ENCODE results near the gene MOSMO.
"Not testable (repeated sequence)": the region's sequence is repeated elsewhere in the genome, so short reads cannot be mapped to it uniquely, and the experiment has no call there.

Gene MOSMO

DNA sequence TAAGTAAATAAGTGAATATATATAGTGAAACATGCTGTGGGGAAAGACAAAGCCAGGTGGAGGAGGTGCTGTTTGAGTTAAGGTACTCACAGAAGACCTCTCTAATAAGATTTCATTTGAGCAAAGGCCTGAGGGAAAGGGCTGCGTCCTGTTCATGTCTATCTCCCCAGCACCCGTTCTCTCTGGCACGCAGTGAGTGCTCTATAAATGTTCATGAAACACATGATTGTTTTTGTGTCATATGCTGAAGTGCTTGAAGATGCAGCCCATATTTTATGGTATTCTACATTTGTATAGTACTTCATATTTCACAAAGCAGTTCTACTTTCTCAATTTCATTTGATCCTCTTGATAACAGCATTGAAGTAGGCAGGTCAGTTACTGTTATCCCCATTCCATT is 85.4 kb downstream of the MOSMO start:
- no peak for DNase-seq (ENCODE audit: low read depth, low spot score)

DNA sequence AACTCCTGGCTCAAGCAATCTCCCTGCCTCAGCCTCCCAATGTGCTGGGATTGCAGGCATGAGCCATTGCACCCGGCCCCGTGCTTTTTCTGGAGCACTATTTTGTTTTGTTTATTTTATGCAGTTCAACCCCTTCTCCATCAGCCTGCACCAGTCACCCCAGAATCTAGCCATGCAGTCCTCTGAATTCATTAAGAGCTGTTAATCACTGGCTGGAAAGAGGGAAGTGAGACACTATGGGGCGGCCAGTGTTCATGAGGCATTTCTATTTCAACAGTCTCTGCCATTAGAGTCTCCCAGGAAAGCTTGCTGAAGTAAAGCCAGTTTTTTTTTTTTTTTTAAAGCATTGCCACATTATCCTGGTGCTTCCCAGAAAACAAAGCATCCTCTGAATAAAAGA is 86.1 kb downstream of the MOSMO start:
- no peak for DNase-seq (ENCODE audit: low read depth, low spot score)

DNA sequence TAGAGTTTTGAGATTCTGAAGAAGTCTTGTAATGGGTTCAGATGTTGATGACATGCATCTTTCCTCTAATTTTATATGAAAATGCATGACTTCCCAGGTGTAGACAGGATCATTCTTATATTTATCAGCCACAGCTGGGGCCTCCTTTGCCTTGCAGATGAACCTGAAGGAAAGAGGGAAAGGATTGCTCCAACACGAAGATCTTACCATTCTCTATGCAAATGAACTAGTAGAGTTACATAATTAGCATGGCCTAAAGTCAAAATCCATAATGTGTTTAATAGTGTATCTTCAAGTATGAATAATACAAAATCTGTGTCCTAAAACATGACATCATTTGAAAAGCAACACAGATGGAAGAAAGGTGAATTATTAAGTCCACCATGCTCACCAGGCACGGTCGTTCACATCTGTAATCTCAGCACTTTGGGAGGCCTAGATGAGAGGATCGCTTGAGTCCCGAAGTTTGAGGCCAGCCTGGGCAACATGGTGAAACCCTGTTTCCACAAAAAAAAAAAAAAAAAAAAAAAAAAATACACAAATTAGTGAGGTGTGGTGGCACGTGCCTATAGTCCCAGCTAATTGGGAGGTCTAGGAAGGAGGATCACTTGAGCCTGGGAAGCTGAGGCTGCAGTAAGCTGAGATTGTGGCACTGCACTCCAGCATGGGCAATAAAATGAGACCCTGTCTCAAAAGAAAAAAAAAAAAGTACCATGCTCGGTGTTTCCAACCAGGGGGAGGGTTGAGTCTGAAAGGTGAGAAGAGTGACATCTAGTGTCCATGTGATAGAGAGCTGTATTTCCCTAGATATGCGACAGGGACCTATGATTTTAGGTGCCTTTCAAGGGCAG is 90.7 kb downstream of the MOSMO start:
- no peak for DNase-seq (ENCODE audit: low read depth, low spot score)

DNA sequence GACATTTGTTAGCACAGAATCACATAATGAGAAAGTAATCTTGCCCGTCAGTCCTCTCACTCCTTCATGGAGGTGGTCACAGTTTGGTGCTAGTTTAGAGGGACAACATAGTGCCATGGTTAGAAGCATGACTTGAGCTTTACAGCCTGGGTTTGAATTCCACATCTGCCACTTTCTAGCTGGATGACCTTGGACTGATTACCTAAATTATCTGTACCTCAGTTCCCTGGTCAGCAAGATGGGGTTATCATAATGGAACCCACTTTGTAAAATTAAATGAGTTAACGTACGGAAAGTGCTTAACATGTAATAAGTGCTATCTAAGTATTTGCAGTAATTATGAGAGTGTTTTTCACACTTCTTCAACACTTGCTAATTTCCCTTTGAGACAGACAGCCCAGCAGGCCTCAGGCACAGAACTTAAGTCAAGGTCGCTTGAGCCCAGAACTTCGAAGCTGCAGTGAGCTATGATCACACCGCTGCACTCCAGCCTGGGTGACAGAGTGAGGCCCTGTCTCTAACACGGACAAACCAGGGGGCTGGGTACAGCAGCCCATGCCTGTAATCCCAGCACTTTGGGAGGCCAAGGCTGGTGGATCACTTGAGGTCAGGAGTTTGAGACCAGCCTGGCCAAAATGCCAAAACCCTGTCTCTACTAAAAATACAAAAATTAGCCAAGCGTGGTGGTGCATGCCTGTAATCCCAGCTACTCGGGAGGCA is 91.5 kb downstream of the MOSMO start:
- DNase-seq (ENCODE audit: low read depth, low spot score) = no peak

DNA sequence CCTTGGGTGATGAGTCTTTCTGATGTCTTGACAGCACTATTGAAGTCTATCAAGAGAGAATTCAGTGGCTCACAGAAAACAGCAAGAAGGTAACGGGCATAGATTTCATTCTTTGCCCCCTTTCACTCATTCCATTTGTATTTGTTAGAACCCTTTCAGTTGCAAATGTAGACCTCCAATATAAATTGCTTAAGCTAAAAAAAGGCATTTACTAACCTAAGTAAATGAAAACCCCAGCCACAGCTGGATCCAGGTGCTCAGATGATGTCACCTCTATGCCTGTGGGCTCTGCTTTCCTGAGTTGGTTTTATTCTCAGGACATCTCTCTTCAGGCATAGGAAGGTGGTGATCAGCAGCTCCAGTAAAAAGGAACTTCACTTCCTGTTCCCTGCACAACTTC is 95.5 kb downstream of the MOSMO start:
- DNase-seq (ENCODE audit: low read depth, low spot score) = no peak

DNA sequence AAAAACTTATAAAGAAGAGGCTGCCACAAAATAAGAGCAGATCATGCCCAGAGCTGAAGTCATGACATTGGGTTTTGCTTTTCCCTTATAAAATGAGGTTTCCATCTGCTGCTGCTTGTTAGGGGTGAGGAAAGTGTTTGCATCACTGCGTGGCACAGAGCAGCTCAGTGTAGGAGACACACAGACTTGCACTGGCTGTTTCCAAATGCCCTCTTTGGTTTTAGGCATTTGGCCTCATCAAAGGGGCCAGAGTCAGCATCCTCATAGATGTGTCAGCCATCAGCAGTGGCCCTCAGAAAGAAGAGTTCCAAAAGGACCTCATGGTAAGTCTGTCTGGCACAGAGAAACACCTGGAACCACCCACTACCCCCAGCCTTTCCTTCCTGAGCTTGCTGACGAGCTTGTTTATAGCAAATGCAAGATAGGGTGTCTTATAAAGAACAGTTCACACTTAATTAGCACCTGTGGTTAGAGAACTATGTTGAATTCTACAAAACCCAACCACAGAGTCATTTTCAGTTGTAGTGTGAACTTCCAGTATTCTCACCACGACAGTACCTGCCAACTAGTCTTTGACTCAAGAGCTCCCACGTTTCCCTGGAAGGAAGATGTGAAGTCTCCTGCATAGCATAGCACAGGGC is 101.5 kb downstream of the MOSMO start:
- DNase-seq (ENCODE audit: low read depth, low spot score) = no peak

DNA sequence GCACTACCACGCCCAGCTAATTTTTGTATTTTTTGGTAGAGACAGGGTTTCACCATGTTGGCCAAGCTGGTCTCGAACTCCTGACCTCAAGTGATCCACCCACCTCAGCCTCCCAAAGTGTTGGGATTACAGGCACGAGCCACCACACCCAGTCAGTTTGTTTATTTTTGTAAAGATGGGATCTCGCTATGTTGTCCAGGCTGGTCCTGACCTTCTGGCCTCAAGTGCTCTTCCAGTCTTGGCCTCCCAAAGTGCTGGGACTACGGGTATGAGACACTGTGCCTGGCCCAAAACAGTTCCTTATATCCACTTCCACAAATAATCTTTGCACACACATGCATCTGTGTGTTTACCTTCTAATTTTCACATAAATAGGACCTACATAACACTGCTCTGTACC is 103.7 kb downstream of the MOSMO start:
- not testable (repeated sequence) for DNase-seq (ENCODE audit: low read depth, low spot score)

DNA sequence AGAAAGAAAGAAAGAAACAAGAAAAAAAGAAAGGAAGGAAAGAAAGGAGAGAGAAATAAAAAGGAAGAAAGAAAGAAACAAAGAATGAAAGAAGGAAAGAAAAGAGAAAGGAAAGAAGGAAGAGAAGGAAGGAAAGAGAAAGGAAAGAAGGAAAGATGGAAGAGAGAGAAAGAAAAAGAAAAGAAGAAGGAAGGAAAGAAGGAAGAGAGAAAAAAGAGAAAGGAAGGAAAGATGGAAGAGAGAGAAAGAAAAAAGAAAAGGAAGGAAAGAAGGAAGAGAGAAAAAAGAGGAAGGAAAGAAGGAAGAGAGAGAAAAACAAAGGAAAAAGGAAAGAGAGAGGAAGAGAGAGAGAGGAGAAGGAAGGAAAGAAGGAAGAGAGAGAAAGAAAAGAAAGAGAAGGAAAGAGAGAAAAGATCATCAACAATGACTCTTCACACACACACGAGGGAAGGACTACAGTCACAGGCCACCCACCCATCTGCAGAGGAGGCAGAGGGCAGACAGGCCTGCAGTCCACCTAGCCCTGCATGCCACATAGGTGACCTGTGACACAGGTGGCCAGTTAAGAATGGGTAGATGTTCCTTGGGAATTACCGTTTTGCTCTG is 108.3 kb downstream of the MOSMO start:
- no peak for DNase-seq (ENCODE audit: low read depth, low spot score)

DNA sequence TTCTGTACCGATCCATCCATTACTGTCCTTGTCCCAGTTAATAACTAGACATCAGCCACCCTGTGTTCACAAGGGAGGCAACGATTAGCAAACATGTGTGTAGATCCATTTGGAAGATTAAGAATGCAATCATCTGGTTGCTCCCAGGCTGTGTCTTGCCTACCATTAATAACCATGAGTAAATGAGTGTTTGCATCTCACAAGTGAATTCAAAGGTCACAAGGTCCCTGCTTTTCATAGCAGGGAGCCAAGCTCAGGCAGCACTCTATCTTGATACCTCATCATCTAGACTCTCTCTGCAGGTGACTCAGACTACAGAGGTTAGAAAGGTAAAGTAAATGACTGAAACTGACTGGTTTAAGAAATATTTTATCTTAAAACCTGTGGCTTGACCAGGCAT is 109.7 kb downstream of the MOSMO start:
- DNase-seq (ENCODE audit: low read depth, low spot score) = no peak

DNA sequence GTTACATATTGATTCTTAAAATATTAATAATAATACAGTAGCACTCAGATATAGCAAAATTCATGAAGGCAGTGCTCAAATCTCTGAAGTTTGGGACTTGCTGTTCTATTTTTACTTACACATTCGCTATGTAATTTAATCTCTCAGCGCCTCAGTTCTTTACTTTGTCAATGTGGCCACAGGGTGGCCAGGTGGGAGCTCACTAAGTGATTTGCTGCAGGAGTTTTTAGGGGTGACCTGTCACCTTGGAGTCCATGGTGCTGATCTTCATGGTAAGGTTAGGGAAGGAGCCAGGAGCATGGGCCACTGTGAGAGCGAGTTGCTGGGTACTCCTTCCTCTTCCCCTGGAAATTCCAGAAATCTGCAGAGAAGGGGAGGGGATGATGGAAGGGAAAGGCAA is 112.5 kb downstream of the MOSMO start:
- no peak for DNase-seq (ENCODE audit: low read depth, low spot score)

DNA sequence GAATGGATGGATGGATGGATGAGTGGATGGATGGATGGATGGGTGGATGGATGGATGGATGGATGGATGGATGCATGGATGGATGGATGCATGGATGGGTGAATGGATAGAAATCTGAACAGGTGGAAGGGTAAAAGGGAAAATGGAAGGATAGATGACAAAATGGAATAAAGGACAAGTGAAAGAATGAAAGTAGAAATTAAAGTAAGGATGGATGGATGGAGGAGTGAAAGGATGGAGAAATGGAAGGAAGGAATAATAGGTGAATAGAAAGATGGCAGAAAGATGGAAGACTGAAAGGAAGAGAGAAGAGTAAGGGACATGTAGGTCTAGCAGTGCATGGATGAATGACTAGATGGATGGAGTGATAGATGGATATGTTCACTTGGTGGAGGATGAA is 114.3 kb downstream of the MOSMO start:
- DNase-seq (ENCODE audit: low read depth, low spot score) = no peak

DNA sequence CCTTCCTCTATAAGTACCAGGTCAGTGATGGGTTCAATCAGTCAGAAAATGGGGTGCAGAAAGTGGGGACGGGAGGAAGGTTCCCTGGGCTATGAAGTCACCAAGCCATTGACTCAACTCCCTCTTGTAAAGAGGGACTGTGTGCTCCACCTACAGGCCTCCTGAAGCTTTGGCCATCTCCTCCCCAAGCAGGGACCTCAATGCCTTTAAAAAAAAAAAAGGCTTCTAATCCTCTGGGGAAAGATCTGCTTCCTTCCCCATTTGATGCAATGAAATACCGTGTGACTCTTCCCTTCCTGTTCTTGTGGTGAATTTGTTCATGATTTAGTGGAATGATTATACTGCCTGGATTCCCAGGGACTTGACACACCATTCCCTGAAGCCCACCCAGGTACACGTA is 115.2 kb downstream of the MOSMO start:
- DNase-seq (ENCODE audit: low read depth, low spot score) = no peak

DNA sequence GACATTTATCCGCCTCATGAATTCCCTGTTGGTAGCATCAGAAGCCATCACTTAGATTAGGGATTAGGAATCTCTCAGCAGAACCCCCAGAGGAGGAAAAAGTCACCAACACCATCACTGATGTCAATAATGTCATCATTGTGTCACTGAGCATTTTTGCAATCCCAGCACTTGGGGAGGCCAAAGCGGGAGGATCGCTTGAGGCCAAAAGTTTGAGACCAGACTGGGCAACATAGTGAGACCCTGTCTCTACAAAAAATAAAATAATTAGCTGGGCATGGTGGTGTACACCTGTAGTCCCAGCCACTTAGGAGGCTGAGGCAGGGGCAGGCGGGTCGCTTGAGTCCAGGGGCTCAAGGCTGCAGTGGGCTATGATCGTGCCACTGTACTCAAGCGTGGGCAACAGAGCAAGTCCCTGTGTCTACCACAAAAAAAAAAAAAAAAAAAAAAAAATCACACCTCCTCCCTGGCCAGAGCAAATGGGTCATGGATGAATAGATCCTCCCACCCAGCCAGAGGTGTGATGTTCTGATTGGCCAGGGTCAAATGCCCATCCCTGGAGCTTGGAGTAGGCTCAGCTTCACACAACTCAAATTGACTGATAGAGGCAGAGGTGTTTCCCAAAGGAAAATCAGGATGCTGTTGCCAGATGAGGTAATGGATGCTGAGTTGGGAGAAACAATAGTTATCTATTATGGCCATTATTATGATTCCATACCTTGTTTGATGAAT is 116.0 kb downstream of the MOSMO start:
- DNase-seq (ENCODE audit: low read depth, low spot score) = no peak

DNA sequence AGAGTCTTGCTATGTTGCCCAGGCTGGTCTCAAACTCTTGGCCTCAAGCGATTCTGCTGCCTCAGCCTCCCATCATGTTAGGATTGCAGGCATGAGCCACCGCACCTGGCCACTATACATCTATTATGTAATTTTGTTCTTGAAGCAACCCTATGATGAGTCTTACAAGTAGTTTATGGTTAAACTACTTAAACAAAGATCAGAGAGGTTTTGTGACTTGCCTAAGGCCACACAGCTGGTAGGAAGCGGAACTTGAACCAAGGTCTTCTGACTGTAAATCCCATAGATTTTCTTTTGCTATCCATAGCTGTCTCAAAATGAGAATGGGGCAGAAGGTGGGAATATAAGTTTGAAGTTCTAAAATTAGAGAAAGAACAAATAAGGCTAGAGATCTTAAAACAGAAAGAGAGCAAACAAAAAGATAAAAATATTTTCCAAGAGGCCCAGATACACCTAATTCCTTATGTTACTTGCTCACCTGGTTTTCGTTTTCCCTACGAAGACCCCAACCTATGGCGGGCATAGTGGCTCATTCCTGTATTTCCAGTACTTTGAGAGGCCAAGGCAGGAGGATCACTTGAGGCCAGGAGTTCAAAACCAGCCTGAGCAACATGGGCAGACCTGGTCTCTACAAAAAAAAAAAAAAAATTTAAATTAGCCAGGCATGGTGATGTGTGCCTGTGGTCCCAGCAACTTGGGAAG is 116.8 kb downstream of the MOSMO start:
- no peak for DNase-seq (ENCODE audit: low read depth, low spot score)

DNA sequence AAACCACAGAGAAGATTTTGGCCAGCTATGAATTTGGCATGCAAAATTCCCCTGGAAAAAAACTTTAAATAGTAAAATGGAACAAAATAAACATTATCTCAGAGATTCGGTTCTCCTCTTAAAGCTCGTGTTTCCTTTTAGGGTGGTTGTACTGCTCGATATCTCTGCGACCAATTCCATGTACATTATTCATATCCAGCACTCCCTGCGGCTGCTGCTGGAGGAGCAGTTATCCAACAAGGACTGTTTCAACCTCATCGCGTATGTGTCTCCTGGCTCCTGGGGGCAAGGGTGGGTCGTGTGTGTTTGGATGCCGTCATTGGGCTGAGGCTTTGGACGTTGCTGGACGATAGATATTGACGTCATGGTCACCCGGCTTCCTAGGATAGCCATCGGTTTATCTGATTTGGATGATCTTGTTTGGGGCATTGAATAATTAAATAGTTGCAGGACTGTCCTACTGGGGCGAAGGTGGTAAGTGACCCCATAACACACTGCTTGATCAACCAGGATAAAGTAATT is 118.2 kb downstream of the MOSMO start:
- DNase-seq (ENCODE audit: low read depth, low spot score) = no peak

DNA sequence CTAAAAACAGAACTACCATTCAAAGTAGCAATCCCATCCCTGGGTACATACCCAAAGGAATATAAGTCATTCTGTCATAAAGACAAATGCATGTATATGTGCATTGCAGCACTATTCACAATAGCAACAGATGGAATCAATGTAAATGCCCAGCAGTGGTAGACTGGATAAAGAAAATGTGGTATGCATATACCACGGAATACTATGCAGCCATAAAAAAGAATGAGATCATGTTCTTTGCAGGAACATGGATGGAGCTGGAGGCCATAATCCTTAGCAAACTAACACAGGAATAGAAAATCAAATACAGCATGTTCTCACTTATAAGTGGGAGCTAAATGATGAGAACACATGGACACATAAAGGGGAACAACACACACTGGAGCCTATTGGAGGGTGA is 120.6 kb downstream of the MOSMO start:
- DNase-seq (ENCODE audit: low read depth, low spot score) = not testable (repeated sequence)

DNA sequence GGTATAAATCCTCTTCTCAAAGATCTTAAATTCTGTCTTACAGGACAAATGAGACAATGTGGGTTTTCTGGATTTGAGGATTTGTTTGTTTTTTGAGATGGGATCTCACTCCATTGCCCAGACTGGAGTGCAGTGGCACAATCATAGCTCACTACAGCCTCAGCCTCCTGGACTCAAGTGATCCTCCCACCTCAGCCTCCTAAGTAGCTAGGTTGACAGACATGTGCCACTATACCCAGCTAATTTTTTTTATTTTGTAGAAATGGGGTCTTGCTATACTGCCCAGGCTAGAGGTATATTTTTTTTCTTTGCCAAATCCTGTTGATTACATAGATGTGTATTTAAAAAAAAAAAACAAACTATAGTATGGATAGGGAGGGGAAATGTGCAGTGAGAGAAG is 122.6 kb downstream of the MOSMO start:
- DNase-seq (ENCODE audit: low read depth, low spot score) = no peak

DNA sequence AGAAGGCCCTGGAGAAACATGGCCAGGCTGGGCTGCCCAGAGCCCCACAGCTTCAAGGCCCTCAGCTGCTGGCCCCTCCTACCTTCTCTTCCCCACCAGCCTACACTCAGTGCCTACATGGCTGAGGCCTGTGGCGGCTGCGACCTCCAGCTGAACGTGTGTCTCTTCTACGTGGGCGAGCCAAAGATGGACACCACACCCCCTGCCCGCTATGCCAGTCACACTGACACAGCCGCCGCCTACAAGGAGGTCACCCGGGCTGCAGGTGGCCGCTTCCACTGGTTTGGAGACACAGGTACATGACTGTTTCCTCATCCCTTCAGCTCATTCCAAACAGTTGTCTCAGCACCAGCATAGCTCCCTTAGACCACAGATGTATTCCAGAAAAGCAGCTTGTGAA is 124.9 kb downstream of the MOSMO start:
- DNase-seq (ENCODE audit: low read depth, low spot score) = no peak
